Fibroblast of mammary gland (primary cell): ENCODE results near the gene SLC52A3.

Experiments
- DNase-seq: peaks from one replicate; pipeline ENCODE4 v3.0.0-alpha.2; 2010; ENCODE audit warnings: low read depth
- H3K4me3 ChIP-seq: 2 replicates; pipeline ENCODE4 v1.5.1; 2011; ENCODE audit warnings: low read depth, mild to moderate bottlenecking, low read length, moderate library complexity; ENCODE audit not compliant: control insufficient read depth
- CTCF ChIP-seq: conservative IDR thresholded peaks from 2 replicates; pipeline ENCODE4 v1.5.1; 2011; ENCODE audit warnings: low read depth, low read length, inconsistent platforms; ENCODE audit not compliant: control insufficient read depth, insufficient read depth

The SLC52A3 gene

DNA sequence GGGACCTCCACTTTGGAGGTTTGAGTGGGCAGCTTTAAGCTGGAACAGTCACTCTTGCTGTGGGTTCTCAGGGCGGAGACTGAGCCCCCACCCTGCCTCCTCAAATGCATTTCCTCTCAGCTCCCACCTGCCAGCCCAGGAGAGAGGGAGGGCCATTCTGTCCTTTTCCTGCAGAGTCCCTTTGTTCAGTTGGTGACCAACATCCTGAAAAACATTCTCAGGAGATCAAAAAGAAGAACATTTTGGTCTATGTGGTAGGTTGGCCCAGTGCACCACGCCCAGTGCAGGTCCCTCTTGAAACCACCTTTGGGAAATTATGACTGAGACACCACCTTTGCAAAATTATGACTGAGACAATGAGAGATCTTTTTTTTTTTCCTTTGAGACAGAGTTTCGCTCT is 13.4 kb downstream of the SLC52A3 start:
- no peak overlapping the region for H3K4me3 ChIP-seq
- DNase-seq = no peak
- TF ChIP-seq CTCF = no peak

GRCh38 chr20:753897-754635 is 14.2 kb downstream of the SLC52A3 start:
- no peak for TF ChIP-seq CTCF
- DNase-seq = no peak
- no peak overlapping the region for H3K4me3 ChIP-seq

- H3K4me3 ChIP-seq = no peak overlapping the region
- no peak for DNase-seq
- TF ChIP-seq CTCF = no peak
Measured at GRCh38 chr20:753136-753535, 15.2 kb downstream of the SLC52A3 start.

GRCh38 chr20:752291-752690 is 16.0 kb downstream of the SLC52A3 start:
- H3K4me3 ChIP-seq = no peak overlapping the region
- no peak for DNase-seq
- no peak for TF ChIP-seq CTCF

DNA sequence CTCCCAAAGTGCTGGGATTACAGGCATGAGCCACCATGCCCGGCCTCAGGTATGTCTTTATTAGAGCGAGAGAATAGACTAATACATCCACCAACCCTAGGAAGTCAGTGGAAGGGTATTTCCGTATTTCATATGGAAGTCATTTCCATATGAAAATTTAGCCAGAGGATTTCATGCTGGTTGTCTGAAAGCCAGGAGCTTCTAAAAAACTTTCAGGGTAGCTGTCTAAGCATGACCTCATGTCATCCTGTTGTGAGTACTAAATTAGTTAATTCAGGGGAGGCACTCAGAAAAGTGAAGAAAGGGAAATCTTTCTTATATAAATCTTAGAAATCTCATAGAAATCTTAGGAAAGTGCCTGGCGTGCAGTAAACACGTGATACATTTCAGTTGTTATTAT is 16.5 kb downstream of the SLC52A3 start:
- no peak overlapping the region for H3K4me3 ChIP-seq
- TF ChIP-seq CTCF = no peak
- no peak for DNase-seq

DNA sequence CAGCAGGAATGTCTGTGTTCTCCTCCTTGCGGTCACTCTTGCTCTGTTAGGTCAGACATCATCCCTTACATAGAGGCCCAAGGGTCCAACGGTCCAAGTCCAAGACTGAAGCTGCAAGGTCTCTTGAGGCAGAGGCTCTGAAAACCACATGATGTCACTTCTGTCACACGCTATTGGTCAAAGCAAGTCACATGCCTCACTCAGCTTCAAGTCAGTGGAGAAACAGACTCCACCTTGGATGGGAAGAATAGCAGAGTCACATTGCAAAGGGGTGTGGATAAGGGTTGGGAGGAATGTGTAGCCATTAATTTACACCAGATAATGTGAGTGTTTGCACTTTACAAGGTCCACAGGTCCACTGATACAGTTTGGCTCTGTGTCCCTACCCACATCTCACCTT is 17.5 kb downstream of the SLC52A3 start:
- H3K4me3 ChIP-seq = no peak overlapping the region
- peak; percentile 10 for DNase-seq
- TF ChIP-seq CTCF = no peak

DNA sequence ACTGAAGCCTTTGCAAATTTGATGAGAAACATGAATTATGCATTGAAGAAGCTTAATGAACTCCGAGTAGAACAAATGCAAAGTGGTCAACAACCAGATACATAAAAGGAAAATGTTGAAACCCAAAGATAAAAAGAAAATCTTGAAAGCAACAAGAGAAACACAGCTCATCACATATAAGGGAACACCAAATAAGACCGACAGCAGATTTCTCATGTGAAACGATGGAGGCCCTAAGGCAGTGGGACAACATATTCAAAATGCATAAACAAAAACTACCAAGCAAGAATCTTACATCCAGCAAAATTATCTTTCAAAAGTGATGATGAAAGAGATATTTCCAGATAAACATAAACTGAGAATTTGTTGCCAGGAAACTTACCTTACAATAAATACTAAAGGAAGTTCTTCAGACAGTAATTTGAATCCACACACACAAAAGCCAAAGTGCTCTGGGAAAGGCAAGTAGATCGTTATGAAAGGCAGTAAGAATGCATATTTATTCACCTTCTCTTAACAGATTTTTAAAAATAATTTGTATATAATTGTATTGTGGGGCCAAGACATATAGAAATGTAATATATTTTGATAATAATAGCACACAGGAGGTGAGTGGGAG is 22.5 kb downstream of the SLC52A3 start:
- H3K4me3 ChIP-seq = no peak overlapping the region
- DNase-seq = no peak
- no peak for TF ChIP-seq CTCF
